Nephron progenitor cell (in vitro differentiated cells): ENCODE data around the gene CNOT6.

Experiments
- DNase-seq: peaks from one replicate; pipeline ENCODE4 v3.0.0; 2021
- H3K27ac Mint-ChIP-seq: 2 replicates; pipeline ENCODE4 v1.8.0; 2021; ENCODE audit warnings: mild to moderate bottlenecking, moderate library complexity, mixed read lengths
- H3K27me3 Mint-ChIP-seq: 2 replicates; pipeline ENCODE4 v1.8.0; 2021; ENCODE audit warnings: mild to moderate bottlenecking, low read depth, mixed read lengths; ENCODE audit not compliant: poor library complexity
- H3K36me3 Mint-ChIP-seq: 2 replicates; pipeline ENCODE4 v1.8.0; 2021; ENCODE audit warnings: low read depth, mixed read lengths
- H3K4me1 Mint-ChIP-seq: 2 replicates; pipeline ENCODE4 v1.8.0; 2021; ENCODE audit warnings: mixed read lengths
- H3K4me3 Mint-ChIP-seq: 2 replicates; pipeline ENCODE4 v1.8.0; 2021; ENCODE audit warnings: mild to moderate bottlenecking, moderate library complexity, mixed read lengths
- H3K9me3 Mint-ChIP-seq: 2 replicates; pipeline ENCODE4 v1.8.0; 2021; ENCODE audit warnings: mild to moderate bottlenecking, moderate library complexity, mixed read lengths
- CTCF ChIP-seq: fragments of 200-600 bp; sonication (generic); IDR thresholded peaks from 2 replicates; pipeline ENCODE4 v1.5.0; 2021; ENCODE audit warnings: antibody characterized with exemption

Gene CNOT6

GRCh38 chr5:180609386-180609785 lies 115.2 kb downstream of the CNOT6 start:
- no peak for DNase-seq
- no peak for TF ChIP-seq CTCF
- Mint-ChIP-seq H3K4me3 (no peak overlapping the region), H3K9me3 (no peaks in the 10 kb centered on the region), H3K36me3 (no peaks in the 10 kb centered on the region), H3K27me3 (peaks cover under 1% of the 10 kb centered on the region), H3K27ac (no peak overlapping the region), H3K4me1 (peaks cover 63% of the 10 kb centered on the region)

- Mint-ChIP-seq H3K4me3 (no peak overlapping the region), H3K27me3 (no peaks in the 10 kb centered on the region), H3K36me3 (no peaks in the 10 kb centered on the region), H3K4me1 (peaks cover 63% of the 10 kb centered on the region), H3K27ac (no peak overlapping the region), H3K9me3 (no peaks in the 10 kb centered on the region)
- DNase-seq, result no peak
- no peak for TF ChIP-seq CTCF
Observed at GRCh38 chr5:180609817-180610550, 115.8 kb downstream of the CNOT6 start.

- Mint-ChIP-seq H3K36me3 (peaks cover 2% of the 10 kb centered on the region), H3K4me3 (no peak overlapping the region), H3K9me3 (no peaks in the 10 kb centered on the region), H3K27ac (peak overlapping the region; percentile 48), H3K4me1 (peaks cover 61% of the 10 kb centered on the region), H3K27me3 (no peaks in the 10 kb centered on the region)
- no peak for DNase-seq
- TF ChIP-seq CTCF, result no peak
Observed at GRCh38 chr5:180611140-180611850, 117.1 kb downstream of the CNOT6 start.

- Mint-ChIP-seq H3K27ac (no peak overlapping the region), H3K36me3 (peaks cover 4% of the 10 kb centered on the region), H3K27me3 (peaks cover 6% of the 10 kb centered on the region), H3K4me1 (peaks cover 51% of the 10 kb centered on the region), H3K4me3 (no peak overlapping the region), H3K9me3 (no peaks in the 10 kb centered on the region)
- DNase-seq, result no peak
- no peak for TF ChIP-seq CTCF
Observed at GRCh38 chr5:180612683-180613082, 118.5 kb downstream of the CNOT6 start.

- H3K27me3 Mint-ChIP-seq, result peaks cover 9% of the 10 kb centered on the region
- H3K9me3 Mint-ChIP-seq, result no peaks in the 10 kb centered on the region
- peaks cover 4% of the 10 kb centered on the region for H3K36me3 Mint-ChIP-seq
- H3K27ac Mint-ChIP-seq, result peak overlapping the region; percentile 83
- peak overlapping the region; percentile 10 for H3K4me3 Mint-ChIP-seq
- no peak for DNase-seq
- peaks cover 47% of the 10 kb centered on the region for H3K4me1 Mint-ChIP-seq
- no peak for TF ChIP-seq CTCF
Observed at GRCh38 chr5:180613188-180613813, 119.1 kb downstream of the CNOT6 start.
